Activated CD8-positive, alpha-beta memory T cell treated with anti-CD3 and anti-CD28 coated beads for 48 hours (primary cell): ENCODE data around the gene NCOA4.
"Not testable (repeated sequence)": the region's sequence is repeated elsewhere in the genome, so short reads cannot be mapped to it uniquely, and the experiment has no call there.

ENCODE experiments used
- DNase-seq, 3 experiments: peaks; one replicate each; pipeline ENCODE4 v3.0.0-alpha.2; 2020; ENCODE audit warnings: low read depth in 2 of 3, low spot score in 2 of 3

NCOA4 gene

GRCh38 chr10:46052791-46053375 lies 22.5 kb upstream of the NCOA4 start:
- DNase-seq: no peak

GRCh38 chr10:46052057-46052790 lies 21.8 kb upstream of the NCOA4 start:
- no peak for DNase-seq

- no peak for DNase-seq
Measured at GRCh38 chr10:46050941-46051623, 20.7 kb upstream of the NCOA4 start.

- not testable (repeated sequence) for DNase-seq
Measured at GRCh38 chr10:46049497-46049831, 19.0 kb upstream of the NCOA4 start.

GRCh38 chr10:46048152-46048551 lies 17.7 kb upstream of the NCOA4 start:
- DNase-seq: no peak

GRCh38 chr10:46046261-46046660 lies 15.8 kb upstream of the NCOA4 start, which contains the start of gene MSMB:
MSMB (minus strand) TSS chr10:46046269; CDS start chr10:46046237, 32 bp downstream.
- no peak for DNase-seq

- no peak for DNase-seq
Measured at GRCh38 chr10:46042527-46042926, 12.1 kb upstream of the NCOA4 start.

GRCh38 chr10:46040004-46040403 lies 9.6 kb upstream of the NCOA4 start:
- no peak for DNase-seq

GRCh38 chr10:46037107-46037825 lies 6.8 kb upstream of the NCOA4 start:
- DNase-seq: no peak

- DNase-seq: no peak
Measured at GRCh38 chr10:46035923-46036849, 5.8 kb upstream of the NCOA4 start.

- DNase-seq: no peak
Measured at GRCh38 chr10:46033602-46034011, 3.2 kb upstream of the NCOA4 start.

GRCh38 chr10:46031648-46032532 lies 1.5 kb upstream of the NCOA4 start:
- no peak for DNase-seq

- no peak for DNase-seq
Measured at GRCh38 chr10:46029461-46030030, 877 bp downstream of the NCOA4 start.

- no peak for DNase-seq
Measured at GRCh38 chr10:46028584-46029460, 1.6 kb downstream of the NCOA4 start.

- DNase-seq: no peak
Measured at GRCh38 chr10:46026106-46026505, 4.3 kb downstream of the NCOA4 start.

- DNase-seq: no peak
Measured at GRCh38 chr10:46025406-46025805, 5.0 kb downstream of the NCOA4 start.

- no peak for DNase-seq
Measured at GRCh38 chr10:46024948-46025347, 5.5 kb downstream of the NCOA4 start.

- peak; percentile 59 to 83 (median 81) for DNase-seq
Measured at GRCh38 chr10:46022978-46023702, 7.3 kb downstream of the NCOA4 start.
